Fibroblast of skin of right quadriceps (primary cell): ENCODE results near the gene CDC42EP4.

Experiments
- DNase-seq: peaks from one replicate; pipeline ENCODE4 v3.0.0-alpha.2; 2013

The CDC42EP4 gene

DNA sequence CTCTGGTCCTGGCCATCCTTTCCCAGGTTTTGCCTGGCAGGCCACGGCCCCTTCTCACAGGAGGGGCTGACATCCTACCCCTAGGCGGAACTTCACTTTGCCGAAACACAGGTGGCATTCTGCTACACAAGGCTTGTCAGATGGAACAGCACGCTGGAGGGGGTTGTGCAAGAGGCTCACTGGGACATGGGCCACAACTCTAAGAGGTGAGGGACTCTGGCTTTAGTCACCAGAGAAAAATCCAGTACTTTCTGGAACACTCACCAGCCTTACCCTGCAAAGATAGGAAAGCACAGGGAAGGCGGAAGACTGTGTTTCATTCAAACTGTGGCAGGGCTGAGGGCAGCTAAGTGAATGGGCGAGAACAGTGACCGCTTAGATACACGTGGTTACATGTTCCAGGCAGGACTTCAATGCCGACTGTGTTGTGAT, 18.3 kb downstream of the CDC42EP4 start:
- DNase-seq, result peak; percentile 68

DNA sequence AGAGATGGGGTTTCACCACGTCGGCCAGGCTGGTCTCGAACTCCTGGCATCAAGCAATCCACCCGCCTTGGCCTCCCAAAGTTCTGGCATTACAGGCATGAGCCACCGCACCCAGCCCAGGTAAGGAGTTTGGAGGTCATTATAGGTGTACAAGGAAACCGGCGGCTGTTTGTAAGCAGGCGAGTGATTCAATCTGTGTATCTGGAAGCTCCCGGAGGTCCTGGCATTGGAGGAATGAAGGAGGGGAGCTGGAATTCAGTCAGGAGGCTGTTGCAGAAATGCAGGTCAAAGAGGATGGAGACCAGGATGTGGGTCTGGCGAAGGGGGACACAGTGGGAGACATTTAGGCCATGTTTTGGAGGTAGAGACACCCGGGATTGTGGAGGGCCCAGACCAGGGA, 18.8 kb downstream of the CDC42EP4 start:
- DNase-seq, result no peak

DNA sequence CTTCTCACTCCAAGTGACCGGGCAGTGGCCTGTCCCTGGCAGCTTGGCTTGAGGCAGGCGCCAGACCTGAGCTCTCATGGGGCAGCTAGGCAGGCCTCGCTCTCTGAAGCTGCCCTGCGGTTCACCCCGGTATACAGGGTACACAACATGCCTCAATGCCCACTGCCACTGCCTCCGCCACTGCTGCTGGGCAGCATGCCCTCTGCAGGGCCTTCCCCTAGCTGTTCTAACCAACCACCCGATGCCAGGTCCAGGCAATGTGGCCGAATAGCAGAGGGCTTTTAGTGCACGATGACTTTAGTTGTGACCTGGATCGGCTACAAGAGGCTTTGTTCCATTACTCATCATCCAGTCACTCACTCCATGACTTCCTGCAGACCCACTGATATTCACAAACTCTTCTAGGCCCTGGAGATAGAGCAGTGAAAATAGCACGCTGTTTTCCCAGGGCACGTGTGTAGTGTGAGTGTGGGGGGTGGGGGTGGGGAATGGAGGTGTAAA, 19.7 kb downstream of the CDC42EP4 start:
- DNase-seq, result peak; percentile 67

DNA sequence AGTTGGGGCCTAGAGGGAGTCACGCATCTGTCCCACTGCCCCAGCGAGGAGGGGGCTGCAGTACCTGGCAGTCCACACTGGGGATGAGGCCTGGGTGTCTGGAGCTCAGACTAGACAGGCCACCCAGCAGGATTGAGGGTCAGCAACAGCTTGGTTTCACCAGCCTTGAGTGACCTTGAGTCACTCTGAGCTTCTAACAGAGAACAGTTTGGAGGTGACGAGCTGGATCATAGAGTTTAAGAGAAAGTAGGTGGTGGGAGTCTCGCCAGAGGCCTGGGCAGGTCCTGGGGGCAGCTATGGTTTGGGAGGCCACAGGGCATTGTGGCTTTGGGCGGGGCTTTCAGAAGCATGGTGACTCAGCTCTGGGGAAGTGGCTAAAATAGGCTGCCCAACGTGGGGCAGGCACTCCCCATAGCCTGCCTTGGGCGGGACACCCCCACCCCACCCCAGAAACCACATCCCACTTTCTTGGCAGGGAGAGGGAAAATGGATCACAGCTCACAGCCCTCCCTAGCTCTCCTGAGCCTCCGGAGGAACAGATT, 20.5 kb downstream of the CDC42EP4 start:
- DNase-seq, result peak; percentile 82

DNA sequence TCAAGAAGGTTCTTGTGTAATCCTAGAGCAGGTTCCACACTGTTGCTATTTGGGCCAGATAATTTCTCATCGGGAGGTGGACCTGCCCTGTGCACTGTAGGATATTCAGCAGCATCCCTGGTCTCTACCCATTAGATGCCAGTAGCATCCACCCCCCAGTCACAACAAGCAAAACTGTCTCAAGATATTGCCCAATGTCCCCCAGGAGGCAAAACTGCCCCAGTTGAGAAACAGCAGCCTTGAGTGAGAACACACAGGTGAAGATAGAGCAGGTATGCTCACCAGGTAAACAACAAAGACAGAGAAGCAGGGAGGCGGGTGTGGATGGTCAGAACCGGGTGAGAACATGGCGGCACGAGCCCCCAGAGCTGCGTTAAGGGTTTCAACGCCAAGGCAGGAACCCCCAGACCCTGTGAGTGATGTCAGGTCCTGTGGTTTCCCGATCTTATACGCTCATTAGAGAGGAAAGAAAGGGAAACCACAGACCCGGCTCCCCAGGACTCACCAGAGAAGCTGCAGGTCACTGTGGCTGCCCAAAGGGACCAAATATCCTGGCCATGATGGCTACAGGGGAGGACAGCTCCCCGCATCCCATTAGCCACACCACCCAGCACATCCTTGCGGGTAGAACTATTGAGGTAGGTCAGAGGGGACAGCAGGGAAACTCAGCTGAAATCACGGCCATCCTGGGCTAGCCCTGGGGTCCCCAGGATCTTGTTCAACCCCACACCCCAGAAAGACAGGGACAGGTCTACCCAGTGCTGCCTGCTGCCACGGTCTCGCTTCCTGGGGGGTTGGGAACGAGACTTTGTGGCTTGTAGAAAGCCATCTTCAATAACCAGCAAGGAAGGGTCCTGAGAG, 21.2 kb downstream of the CDC42EP4 start:
- no peak for DNase-seq

DNA sequence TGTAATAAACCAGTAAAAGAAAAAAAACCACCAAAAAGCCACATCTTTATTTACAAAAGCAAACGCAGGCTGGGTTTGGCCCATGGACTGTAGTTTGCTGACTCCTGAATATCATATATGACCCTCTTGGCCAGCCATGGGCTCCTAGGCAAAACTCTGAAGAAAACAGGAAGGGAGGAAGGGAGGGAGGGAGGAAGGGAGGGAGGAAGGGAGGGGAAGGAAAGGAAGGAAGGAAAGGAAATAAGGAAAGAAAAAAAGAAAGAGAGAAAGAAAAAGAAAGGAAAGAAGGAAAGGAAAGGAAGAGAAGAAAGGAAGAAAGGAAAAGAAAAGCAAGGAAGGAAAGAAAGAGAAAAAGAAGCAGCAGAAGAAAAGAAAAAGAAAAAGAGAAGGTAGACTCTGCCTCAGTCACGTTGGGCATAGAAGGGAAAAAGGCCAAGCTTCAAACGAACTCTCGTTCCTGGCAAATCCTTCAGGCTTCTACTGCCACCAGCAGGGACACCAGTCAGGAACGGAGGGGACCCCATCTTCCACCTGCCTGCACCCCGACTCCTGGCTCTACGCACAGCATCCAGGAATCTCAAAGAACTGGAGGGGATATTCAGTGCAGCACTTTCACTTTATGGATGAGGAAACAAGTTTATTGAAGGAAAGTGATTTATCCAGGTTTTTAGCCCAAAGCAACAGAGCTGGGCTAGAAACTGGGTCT, 22.1 kb downstream of the CDC42EP4 start:
- DNase-seq, result no peak

DNA sequence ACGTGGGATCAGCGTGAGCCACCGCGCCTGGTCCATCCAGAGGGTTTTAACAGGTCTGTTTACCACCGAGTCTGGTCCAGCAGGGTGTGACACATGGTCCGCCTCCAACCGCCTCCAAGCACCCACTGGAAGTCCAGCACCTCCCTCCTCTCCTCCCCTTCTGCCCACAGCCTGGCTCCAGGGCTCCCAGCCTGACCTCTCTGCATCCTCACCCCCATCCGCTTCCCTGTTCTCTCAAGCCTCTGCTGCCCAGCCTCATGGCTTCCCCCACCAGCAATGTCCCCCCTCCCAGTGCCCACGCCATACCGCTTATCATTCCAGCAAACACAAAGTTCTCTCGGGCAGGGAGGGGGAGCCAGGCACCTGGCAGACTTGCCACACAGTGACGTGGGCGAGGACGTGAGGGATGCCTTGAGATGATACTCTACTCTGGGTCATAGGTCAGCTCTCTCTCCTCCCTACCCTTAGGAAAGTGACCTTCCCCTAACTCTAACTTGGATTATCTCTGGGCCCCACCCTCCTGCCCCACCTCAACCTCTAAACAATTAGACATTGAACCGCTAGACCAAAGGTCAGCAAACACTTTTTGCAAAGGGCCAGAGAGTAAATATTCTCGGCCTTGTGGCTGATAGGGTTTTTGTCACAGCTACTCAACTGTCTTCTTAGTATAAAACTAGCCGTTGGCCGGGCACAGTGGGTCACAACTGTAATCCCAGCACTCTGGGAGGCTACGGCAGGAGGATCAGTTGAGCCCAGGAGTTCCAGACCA, 23.1 kb downstream of the CDC42EP4 start:
- no peak for DNase-seq

DNA sequence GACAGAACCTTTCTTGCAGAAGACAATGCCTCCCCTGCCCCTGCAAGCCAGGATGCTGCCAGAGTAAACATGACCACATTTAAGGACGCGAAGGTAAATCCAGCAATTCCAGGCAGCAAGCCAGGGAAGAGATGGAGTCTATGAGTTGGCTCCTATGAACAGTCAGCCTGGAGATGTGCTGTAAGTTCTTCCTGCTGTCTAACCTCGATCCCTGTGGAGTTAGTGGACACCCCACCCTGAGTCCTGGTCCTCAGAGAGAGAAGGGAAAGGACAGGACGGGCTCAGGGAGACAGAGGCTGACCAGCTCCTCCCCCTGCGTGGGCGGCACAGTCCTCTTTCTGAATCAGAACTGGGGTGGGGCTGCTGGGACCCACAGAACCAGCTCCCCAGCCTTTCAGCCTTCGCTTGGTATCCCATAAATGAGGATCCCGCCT, 24.9 kb downstream of the CDC42EP4 start:
- peak; percentile 50 for DNase-seq

DNA sequence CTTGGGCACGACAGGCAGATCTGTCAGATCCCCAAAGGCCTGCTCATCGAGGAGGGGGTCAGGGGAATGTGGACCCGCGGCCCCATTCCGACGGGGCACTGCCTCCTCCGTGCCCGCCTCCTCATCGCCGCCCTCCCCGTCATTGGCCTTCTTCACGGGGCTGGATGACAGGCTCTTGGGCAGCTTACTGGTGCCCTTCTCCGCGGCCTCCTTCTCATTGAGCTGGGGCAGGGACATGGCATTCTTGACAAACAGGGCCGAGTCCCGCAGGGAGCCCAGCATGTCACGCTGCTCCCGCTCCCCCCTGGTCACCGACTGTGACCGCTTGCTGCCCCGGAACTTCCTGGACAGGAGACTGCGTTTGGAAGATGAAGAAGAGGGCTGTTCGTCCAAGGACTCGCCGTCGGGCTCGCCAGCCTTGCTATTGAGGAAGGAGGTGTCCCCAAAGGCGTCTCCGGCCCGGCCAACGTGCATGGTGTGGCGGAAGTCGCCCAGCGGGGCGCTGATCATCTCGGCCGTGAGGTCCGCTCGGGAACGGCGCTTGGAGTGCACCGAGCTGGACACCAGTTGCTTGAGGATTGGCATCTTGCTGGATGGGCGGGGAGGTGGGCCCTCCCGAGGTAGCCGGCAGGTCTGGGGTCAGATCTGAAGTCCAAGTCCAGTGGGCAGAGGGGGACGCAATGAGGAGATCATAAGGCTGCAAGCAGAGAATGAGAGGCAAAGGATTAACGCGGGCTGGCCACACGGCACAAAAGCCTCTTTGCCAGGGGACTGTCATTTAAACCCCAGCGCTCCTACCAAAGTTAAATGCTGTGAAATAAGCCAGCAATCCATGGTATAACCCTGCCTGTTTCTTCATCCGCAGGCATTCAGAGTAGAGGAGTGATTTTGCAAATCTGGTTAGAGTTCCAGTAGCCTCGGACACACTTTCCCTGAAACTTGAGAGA, 25.6 kb downstream of the CDC42EP4 start:
- DNase-seq, result no peak

DNA sequence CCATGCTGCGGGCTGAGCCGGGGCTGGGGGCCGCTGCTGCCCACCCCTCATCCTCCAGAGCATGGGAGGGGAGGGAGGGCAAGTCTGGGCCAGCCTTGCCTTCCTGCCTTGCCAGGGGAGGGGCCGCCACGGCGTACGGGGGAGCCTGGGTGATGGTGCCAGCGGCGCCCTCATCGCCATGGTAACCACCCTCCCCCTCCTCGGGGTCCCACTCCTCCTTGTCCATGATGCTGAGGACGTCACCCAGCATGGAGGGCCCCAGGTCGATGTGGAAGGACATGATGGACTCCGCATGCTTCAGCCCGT, 26.2 kb downstream of the CDC42EP4 start:
- no peak for DNase-seq

DNA sequence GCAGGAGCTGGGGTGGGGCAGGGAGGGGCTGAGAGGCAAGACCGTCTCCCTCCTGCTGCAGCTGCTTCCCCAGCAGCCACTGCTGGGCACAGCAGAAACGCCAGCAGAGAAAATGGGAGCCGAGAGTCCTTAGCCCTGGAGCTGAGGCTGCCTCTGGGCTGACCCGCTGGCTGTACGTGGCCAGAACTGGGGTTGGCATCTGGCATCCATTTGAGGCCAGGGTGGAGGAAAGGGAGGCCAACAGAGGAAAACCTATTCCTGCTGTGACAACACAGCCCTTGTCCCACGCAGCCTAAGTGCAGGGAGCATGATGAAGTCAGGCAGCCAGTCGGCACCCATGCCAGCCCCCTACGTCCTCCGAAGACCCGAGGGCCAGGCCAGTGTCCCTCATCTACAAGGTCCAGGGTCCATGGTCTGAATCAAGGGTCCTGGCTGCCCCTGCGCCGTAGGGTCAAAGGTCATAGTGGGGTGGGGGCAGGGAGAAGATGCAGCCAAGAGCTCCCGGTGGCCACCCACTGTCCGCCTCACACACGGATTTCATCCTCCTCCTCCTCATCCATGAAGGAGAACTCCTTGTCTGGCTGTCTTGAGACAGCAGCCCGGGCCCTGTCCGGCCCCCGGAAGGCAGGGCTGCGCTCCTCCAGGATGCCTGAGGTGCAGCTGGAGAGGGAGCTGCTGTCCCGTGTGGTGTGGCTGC, 26.7 kb downstream of the CDC42EP4 start:
- DNase-seq, result no peak

DNA sequence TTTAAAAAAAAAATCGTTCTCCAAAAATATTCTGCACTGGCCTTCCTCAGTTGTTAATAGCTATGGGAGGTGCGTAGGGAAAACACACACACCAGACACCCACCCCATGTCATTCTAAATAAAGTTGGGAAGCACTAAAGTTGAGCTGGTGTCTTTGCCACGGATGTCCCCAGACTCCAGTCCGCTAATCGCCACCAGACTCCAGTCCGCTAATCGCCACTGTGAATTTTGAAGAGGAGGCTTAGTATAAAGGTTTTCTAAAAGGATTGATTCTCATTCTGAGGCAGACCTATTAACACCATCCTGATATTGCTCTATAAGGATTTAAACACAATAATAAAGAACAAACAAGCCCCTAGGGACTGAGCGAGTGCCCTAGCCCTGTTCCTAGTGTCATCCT, 27.4 kb downstream of the CDC42EP4 start:
- DNase-seq, result no peak

DNA sequence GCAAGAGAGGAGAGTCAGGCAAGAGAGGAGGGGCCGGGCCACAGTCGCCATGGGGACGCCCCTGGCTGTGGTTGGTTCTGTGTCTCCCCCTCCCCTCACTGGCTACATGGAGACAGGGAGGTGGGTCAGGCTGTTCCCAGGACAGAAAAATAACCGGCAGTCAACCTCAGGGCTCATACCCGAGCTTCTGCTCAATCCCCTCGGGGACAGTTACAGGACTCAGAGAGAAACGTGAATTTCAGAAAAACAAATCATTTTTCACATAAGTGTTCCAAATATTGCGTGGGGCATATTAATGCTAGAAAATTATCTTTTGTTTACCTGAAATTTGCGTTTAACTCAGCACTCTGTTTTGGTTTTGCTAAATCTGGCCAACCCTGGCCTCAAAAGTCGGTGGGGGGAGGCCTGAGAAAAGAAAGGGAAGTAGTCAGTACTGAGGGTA, 27.9 kb downstream of the CDC42EP4 start:
- peak; percentile 49 for DNase-seq

DNA sequence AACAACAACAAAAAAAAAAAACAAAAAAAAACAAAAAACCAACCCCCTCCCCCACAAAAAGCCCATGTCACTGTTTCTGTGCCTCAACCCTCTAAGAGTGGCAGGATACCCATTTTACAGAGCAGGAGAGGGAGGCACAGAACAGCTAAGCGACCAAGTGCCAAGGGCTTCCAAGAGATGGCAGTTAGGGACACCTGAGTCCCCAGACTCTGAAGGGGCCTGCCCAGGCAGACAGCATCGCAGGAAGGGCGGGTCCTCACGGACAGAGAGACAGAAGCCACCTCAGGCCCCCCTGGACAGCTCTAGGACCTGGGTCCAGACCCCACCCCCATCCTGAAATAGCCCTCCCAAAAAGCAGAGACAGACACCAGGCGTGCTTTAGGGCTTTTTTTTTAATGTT, 28.6 kb downstream of the CDC42EP4 start:
- DNase-seq, result no peak

DNA sequence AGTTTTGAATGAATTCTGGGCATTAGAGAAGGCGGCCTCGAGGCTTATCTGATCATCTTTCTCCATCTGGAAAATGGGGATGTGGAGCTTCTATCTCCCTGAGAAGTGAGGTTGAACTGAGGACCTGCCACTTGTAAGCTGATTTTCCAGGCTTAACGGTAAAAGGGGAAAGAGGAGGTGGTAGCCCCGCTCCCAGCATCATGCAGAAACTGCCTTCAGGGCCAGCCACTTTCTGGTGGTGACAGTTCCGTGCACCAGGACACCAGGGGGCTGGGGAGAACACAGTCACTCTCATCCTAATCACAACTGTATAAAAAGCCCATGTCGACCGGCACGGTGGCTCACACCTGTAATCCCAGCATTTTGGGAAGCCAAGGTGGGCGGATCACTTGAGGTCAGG, 29.2 kb downstream of the CDC42EP4 start:
- DNase-seq, result no peak

DNA sequence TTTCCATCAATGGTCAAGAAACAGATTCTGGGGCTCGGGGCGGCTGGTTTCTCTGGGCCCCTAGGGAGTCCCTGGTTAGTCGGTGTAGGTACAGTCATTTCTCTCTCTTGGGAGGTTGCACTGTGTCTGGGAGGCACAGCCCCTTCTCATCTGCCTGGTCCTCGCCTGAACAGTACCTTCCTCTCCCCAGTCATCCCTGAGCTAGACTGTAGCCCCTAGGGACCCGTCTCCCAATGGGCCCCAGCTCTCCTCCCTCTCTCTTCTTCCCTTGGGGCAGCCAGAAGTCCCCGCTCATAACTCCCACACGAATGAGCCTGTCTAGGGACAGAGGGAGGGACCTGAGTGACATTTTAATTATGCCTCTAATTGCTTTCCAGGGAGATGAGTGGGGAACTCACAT, 29.9 kb downstream of the CDC42EP4 start:
- DNase-seq, result no peak

DNA sequence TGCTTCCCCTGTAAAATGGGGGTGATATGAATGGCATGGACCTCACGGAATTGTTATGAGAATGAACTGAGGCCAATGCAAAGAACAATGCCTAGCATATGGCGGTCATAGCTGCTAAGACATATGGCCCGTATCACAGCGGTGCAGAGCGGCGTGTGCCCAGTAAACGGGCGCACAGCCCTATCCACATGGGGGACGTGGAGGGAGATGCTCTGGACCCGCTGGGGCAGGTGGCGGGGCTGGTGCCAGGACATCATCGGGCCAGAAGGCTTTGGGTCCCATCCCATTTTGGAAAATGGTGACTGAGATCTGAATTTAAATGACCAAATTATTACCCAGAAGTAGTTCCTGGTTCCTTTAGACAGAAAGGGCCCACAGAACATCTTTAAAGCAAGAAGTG, 31.6 kb downstream of the CDC42EP4 start:
- no peak for DNase-seq

DNA sequence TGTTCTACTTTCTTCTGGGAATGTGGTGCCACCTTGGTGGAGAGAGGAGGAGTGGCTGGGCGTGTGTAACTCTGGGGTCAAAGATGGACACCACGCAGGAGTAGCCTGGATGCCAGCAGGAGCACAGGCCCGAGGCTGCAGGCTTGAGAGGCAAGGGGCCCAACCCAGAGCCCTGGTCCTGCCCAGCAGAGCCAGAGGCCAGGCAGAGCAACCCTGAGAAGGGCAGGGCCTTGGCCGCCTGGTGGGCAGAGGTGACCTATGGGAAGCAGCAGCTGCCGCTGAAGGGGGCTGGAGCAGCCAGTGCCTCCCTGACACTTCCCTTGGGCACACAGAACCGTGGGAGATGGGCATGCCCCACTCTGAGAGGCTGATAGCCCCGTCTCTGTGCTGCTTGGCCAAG, 32.1 kb downstream of the CDC42EP4 start:
- DNase-seq, result no peak

DNA sequence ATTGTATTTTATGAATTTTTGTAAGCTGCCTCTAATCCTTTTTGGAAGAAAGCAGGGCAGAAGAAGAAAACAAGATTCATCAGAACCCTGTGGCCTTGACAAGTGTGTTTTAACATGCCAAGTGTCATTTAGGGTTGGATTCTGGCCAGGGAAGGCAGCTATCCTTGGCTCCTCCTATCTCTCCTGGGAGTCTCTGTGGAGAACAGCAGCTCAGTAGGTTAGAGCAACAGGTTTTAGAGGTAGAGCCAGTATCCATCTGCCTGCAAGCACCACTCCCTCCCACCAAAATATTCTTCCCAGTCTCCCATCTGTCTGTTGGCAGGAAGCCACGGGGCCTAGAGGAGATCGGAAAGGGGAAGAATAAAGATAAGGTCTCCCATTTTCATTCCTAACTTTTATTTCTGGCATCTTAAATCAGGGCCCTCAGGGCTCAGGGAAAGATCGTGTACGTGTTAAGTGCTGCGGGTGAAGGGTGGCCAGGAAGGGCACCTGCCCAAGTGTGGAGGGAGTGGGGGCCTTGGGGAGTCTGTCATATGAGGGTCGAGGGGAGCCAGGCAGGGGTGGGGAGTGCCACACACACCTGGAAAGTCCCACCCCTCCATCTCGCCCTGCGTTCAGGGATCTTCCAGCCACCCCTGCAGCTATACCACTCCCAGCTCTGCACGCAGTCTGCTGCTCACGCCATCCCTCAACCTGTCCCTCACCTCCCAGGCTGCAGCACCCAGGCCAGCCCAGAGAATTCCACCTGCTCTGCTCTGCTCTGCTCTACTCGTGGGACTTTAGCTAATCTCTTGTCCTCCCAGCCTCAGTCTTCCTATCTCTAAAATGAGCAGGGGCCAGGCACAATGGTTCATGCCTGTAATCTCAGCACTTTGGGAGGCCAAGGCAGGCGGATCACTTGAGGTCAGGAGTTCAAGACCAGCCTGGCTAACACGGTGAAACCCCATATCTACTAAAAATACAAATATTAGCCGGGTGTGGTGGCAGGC, 33.0 kb downstream of the CDC42EP4 start:
- peak; percentile 33 for DNase-seq

DNA sequence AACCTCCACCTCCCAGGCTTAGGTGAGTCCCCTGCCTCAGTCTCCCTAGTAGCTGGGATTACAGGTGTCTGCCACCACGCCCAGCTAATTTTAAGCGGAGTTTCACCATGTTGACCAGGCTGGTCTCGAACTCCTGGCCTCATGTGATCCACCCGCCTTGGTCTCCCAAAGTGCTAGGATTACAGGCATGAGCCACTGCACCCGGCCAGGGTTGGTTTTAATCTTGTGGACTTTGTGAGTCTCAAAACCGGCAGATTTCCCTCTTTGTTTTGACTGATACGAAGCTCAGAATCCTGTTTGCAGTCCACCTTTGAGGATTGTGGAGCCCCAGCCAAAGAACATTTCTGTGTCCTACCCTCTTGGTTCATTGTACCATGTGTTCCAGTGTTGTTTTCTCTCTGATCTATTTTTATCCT, 33.7 kb downstream of the CDC42EP4 start:
- DNase-seq, result no peak
